ENCODE results near the gene OR6C70. TPM values are rescaled to one million over a fixed set of nuclear protein-coding genes. Genes with fewer than 3 reads are reported as not detected.
"Not testable (repeated sequence)": the region's sequence is repeated elsewhere in the genome, so short reads cannot be mapped to it uniquely, and the experiment has no call there.

OR6C70 gene
- total and polyA plus RNA-seq, 9 donors: not detected

DNA sequence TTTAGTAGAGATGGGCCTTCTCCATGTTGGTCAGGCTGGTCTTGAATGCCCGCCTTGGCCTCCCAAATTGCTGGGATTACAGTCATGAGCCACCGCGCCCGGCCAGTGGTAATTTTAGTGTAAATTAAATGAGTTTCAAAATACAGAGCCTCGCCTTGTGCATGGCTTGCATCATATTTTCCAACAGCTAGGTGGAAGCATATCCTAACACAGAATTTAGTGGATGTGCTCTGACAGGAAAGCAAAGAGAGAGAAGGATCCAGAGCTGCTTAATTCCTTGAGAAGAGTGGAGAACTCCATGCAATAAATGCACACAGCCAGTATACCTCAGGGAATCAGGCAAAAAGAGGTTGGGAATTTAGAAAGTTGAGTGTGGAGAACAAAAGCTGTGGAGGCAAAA lies 23.6 kb downstream of the OR6C70 start:
- H3K9me3 ChIP-seq: no peaks in the 10 kb centered on the region
- H3K36me3 ChIP-seq: no peaks in the 10 kb centered on the region
- intact Hi-C loops (cut with DNase I): no loop called here
- WGBS, 3 donors: 72 to 83% (median 77%) methylated on average over 5 of the region's 5 CpGs
- H3K27ac ChIP-seq: no peak overlapping the region
- H3K4me1 ChIP-seq (ENCODE audit: insufficient read depth): no peaks in the 10 kb centered on the region
- no peak for DNase-seq
- no peak for TF ChIP-seq POLR2A (IDR thresholded peaks at IDR 0.05)
- TF ChIP-seq, protein P1, sequence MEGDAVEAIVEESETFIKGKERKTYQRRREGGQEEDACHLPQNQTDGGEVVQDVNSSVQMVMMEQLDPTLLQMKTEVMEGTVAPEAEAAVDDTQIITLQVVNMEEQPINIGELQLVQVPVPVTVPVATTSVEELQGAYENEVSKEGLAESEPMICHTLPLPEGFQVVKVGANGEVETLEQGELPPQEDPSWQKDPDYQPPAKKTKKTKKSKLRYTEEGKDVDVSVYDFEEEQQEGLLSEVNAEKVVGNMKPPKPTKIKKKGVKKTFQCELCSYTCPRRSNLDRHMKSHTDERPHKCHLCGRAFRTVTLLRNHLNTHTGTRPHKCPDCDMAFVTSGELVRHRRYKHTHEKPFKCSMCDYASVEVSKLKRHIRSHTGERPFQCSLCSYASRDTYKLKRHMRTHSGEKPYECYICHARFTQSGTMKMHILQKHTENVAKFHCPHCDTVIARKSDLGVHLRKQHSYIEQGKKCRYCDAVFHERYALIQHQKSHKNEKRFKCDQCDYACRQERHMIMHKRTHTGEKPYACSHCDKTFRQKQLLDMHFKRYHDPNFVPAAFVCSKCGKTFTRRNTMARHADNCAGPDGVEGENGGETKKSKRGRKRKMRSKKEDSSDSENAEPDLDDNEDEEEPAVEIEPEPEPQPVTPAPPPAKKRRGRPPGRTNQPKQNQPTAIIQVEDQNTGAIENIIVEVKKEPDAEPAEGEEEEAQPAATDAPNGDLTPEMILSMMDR (IDR thresholded peaks at IDR 0.05): no peak
- TF ChIP-seq EP300 (IDR thresholded peaks at IDR 0.05): no peak
- H3K4me3 ChIP-seq: no peak overlapping the region
- H3K27me3 ChIP-seq: no peaks in the 10 kb centered on the region

DNA sequence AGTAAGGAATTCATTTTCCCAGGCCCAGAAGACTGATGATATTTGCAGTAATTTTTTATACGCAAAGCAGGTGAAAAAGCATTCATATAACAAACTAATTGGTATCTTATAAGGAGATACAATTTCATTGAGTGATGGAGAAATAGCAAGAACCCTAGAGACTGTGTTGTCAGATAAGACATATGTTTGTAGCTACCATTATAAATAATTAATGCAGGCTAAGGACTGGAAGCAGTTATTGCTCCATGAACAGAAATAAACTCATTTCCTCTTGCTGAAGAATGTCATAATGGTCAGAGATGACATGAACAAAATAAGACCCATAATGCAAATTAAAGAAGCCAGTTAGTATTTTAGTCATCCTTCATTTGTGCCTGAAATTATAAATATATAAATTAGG lies 24.6 kb downstream of the OR6C70 start:
- Histone ChIP-seq H3K4me1 (ENCODE audit: insufficient read depth) (no peaks in the 10 kb centered on the region), H3K36me3 (no peaks in the 10 kb centered on the region), H3K4me3 (no peak overlapping the region), H3K27ac (no peak overlapping the region), H3K27me3 (no peaks in the 10 kb centered on the region), H3K9me3 (no peaks in the 10 kb centered on the region)
- intact Hi-C loops (cut with DNase I): no loop called here
- no peak for DNase-seq
- 93 to 100% (median 97%) methylated on average over 1 of the region's 1 CpG for WGBS, 3 donors
- TF ChIP-seq POLR2A (IDR thresholded peaks at IDR 0.05) (no peak), EP300 (IDR thresholded peaks at IDR 0.05) (no peak)
- TF ChIP-seq, protein P1 (IDR thresholded peaks at IDR 0.05): no peak

DNA sequence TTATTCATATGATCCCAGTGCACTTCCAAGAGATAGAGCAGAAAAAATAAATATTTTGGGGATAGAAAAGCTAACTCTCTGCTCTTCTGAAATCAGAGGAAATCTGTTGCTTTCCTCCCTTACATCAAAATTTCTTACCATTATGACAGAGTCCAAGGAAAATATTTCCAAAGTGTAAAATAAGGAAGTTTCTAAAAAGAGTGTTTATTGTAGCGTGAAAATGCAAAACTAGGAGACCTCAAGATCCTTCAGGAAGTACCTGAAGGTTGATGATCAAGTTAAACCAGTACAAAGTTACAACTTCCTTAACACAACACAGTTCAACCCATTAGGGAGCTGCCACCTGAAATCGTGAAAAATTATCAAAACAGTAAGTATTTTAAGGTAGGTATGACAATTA lies 26.2 kb downstream of the OR6C70 start, which contains the start of gene OR6C2:
Gene OR6C2 (plus strand): TSS at position 301 of the 400 bp plus-strand sequence. CDS start 8,138 bp downstream, outside the sequence.
- 45 to 61% (median 48%) methylated on average over 2 of the region's 2 CpGs for WGBS, 3 donors
- no peak for DNase-seq
- Histone ChIP-seq H3K36me3 (no peaks in the 10 kb centered on the region), H3K27ac (no peak within 1 kb of the TSS), H3K9me3 (no peaks in the 10 kb centered on the region), H3K27me3 (no peaks in the 10 kb centered on the region), H3K4me1 (ENCODE audit: insufficient read depth) (no peaks in the 10 kb centered on the region), H3K4me3 (no peak within 1 kb of the TSS)
- TF ChIP-seq POLR2A (IDR thresholded peaks at IDR 0.05) (no peak), EP300 (IDR thresholded peaks at IDR 0.05) (no peak)
- TF ChIP-seq, protein P1 (IDR thresholded peaks at IDR 0.05): no peak
- intact Hi-C loops (cut with DNase I): no loop called here

DNA sequence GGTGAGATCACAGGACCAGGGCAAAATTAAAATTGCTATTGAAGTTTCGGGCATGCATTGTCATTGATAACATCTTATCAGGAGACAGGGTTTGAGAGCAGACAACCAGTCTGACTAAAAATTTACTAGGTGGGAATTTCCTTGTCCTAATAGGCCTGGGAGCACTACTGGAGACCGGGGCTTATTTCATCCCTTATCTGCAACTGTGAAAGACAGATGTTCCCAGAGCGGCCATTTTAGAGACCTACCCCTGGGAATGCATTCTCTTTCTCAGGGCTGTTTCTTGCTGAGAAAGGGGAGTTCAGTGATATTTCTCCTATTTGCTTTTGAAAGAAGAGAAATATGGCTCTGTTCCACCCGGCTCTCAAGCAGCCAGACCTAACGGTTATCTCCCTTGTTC lies 28.7 kb downstream of the OR6C70 start:
- H3K4me1 ChIP-seq (ENCODE audit: insufficient read depth); H3K36me3 ChIP-seq; H3K27me3 ChIP-seq; DNase-seq; H3K9me3 ChIP-seq; H3K27ac ChIP-seq; intact Hi-C loops (cut with DNase I); H3K4me3 ChIP-seq: not testable (repeated sequence)
- WGBS, 3 donors: 73 to 80% (median 75%) methylated on average over 5 of the region's 5 CpGs

DNA sequence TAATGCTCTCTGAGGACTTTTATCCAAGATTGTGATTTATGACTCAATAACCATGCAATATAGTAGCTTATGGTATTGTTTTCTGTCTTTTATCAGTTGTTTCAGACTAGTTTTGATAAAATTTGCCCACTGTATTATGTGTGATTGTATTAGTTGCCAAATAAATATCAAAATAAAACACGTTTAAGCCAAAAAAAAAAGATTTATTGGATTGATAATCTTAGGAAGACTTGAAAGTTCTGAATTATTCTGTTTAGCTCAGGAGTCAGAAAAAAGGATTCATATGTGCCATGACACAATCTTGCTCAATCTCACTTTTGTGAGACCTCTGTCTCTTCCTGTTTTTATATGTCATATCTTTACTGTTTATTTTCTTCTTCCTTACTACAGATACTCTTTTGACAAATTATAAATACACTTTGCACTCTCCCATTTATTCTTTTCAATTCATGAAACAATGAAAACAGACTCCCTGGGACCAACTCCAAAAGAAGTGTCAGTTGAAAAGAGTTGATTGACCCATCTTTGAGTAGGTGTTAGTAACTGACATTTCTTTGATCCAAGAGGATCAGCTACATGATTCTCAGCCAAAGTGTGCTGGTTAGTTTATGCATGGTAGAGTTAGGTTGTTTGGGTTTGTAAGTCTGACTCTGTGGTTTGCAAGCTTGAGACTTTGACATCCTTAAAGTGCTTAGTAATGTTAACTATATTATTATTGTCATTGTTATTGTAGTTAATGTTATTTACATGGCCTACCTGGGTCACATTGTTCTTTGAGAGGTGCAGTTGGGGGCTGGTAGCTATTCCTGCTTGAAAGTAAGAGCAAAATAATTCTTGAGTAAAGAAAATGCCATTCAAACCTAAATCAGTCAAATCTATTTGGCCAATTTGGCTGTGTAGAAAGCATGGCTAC lies 41.4 kb downstream of the OR6C70 start:
- Histone ChIP-seq H3K27me3 (no peaks in the 10 kb centered on the region), H3K36me3 (no peaks in the 10 kb centered on the region), H3K27ac (no peak overlapping the region), H3K9me3 (no peaks in the 10 kb centered on the region), H3K4me1 (ENCODE audit: insufficient read depth) (no peaks in the 10 kb centered on the region), H3K4me3 (no peak overlapping the region)
- intact Hi-C loops (cut with DNase I): no loop called here
- TF ChIP-seq EP300 (IDR thresholded peaks at IDR 0.05) (no peak), POLR2A (IDR thresholded peaks at IDR 0.05) (no peak)
- TF ChIP-seq, protein P1 (IDR thresholded peaks at IDR 0.05): no peak
- 1 to 4% (median 3%) methylated on average over 1 of the region's 1 CpG for WGBS, 3 donors
- no peak for DNase-seq
